ENCODE measurements around the gene CD244.
"Not testable (repeated sequence)": the region's sequence is repeated elsewhere in the genome, so short reads cannot be mapped to it uniquely, and the experiment has no call there.

The CD244 gene, protein sequence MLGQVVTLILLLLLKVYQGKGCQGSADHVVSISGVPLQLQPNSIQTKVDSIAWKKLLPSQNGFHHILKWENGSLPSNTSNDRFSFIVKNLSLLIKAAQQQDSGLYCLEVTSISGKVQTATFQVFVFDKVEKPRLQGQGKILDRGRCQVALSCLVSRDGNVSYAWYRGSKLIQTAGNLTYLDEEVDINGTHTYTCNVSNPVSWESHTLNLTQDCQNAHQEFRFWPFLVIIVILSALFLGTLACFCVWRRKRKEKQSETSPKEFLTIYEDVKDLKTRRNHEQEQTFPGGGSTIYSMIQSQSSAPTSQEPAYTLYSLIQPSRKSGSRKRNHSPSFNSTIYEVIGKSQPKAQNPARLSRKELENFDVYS

DNA sequence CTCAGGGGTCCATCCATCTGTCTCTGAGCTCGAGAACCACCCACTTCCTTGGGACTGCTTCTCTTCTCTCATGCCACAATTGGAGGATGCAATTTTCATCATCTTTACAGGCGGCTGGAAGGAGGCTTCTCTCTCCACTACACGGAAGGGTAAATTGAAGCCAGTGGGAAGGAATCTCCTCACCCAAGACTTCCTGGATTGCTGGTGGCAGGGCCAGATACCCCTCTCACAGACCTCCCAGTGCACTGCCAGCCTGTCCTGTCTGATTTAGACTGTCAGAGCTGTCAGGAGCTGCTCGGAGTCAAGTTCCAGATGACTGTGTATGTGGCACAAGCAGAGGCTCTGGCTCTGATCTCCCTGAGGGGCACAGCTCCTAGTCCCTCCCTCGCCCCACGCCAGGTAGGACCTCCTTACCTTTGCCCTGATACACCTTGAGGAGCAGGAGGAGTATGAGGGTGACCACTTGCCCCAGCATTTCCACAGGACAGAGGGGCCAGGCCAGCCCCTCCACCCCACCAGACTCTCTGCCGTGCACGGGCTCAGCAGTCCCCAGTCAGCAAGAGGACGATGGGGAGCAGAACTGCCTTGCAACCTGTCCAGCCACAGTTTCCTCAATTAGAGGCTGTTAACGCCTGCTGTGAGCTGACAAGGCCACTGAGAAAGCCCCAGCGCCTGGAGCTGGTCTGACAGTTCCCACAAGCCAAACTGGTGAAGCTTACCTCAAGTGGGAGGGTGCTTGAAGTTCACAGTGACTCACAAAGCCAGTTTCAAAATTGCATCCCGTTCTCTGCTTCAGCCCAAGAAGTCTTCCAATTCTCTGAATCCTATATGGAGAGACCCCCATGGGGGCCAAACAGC is at the start of gene CD244:
CD244 (minus strand) TSS at position 685 of the 858 bp plus-strand sequence; CDS start at position 475, 210 bp downstream.
- peak; percentile 28 for DNase-seq

DNA sequence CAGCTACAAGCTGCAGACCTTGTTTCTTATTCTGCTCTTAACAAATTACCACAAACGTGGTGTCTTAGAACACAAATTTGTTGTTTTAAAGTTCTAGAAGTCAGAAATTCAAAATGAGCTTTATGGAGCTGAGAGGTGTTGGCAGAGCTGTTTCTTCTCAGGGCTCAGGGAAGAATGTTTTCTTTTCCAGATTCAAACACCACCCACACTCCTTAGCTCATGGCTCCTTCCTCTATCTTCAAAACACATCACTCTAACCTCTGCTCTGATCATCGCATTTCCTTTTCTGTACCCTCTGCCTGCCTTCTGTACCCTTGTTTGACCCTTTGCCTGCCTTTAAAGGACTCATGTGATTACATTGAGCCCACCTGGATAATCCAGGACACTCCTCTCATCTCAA is 49.2 kb upstream of the CD244 start:
- DNase-seq = no peak

DNA sequence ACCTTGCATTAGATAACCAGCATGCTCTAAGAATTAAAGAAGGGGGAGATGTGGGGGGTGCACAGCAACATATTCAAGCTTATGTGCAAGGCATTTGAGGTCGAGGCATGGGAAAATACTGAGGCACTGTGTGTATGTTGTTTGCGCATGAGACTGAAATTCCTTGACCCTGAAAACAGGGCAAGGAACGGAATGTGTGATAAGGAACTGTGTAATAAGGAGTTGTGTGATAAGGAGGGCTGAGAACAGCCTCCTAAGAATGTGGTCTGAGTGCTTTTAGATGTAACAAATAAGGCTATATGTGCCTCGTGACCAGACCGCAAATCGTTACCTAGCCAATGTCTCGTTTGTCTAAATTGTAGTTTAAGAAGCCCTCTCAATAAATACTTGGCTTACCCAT is 48.8 kb upstream of the CD244 start:
- DNase-seq = no peak

DNA sequence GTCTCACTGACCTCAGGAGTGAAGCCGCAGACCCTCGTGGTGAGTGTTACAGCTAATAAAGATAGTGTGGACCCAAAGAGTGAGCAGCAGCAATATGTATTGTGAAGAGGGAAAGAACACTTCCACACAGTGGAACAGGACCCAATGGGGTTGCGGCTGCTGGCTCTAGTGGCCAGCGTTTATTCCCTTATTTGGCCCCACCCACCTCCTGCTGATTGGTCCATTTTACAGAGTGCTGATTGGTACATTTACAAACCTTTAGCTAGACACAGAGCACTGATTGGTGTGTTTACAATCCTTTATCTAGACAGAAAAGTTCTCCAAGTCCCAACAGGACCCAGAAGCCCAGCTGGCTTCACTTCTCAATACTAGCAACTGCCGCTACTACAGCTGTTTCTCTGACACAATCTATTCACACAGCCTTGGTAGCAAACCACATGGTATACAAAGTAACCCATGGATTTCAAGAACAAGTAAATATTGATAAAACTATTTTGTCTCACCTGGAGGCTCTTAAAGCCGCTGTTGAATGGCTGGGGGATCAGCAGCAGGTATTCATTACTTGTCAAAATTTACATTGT is 47.6 kb upstream of the CD244 start:
- DNase-seq = no peak

DNA sequence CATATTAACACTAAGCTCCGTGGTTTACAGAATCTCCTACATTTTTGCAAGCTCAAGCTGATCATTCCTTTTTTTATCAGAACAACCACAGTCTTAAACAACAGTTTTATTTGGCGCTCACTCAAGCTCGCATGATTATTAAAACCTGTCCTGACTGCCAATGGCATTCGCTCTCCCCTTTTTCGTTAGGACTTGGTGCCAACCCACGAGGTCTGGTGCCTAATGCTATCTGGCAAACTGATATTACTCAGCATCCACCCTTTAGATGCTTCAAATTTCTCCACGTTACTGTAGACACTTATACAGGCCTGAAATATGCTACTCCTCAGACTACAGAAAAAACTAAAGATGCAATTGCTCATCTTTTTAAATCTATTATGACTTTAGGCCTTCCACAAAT is 45.3 kb upstream of the CD244 start:
- DNase-seq = no peak

DNA sequence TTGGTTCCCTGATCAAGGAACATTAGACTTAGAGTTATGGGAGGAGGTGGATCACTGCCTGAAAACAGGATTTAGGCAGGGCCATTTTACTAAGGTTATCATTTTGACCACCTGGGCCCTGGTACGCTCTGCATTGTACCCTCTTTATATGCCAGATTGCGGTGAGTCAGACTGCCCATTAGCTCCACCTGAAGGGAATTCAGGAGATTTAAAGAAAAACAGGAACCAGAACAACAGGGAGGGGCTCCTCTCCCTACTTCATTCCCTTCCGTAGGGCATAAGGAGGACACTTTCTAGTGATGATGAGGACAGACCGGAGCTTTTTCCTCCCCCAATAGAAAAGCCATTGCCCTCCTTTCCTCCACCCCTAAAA is 42.9 kb upstream of the CD244 start:
- DNase-seq = no peak

DNA sequence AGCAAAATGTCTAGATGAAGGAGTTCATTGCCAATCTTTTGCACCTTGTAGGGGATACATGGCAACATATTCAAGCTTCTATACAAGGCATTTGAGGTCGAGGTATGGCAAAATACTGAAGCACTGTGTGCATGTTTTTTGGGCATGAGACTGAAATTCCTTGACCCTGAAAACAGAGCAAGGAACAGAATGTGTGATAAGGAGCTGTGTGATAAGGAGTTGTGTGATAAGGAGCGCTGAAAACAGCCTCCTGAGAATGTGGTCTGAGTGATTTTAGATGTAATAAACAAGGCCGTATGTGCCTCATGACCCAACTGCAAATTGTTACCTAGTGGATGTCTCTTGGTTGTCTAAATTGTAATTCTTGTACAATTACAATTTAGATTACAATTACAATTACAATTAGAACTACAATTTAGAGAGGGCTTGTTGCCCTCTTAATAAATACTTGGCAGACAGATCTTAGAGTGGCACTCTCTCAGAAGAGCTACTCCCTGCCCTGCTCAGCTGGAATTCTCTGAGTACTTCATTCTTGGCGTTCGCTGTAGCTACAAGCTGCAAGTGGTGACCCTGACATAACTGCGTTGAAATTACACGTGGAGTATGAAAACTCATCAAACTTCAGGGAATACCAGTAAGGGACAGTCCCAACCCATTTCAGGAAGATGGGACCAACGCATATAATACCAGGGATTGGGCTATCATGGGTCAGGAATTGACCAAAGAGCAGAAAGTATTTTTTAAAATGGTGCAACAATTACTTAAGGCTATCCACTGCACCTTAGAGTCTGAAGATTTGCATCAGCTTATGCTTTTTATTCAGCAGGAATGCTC is 42.3 kb upstream of the CD244 start:
- no peak for DNase-seq

DNA sequence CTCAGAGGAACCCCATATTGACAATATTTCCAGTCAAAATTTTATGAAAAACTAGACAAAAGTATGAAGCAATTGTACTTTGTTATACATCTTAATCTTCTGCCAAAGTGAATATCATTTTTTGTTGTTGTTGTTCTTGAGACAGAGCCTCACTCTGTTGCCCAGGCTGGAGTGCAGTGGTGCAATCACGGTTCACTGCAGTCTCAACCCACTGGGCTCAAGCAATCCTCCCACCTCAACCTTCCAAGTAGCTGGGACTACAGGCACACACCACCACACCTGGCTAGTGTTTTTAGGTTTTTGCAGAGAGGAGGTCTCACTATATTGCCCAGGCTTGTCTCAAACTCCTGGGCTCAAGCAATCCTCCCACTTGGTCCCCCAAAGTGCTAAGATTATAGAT is 39.6 kb upstream of the CD244 start:
- not testable (repeated sequence) for DNase-seq

DNA sequence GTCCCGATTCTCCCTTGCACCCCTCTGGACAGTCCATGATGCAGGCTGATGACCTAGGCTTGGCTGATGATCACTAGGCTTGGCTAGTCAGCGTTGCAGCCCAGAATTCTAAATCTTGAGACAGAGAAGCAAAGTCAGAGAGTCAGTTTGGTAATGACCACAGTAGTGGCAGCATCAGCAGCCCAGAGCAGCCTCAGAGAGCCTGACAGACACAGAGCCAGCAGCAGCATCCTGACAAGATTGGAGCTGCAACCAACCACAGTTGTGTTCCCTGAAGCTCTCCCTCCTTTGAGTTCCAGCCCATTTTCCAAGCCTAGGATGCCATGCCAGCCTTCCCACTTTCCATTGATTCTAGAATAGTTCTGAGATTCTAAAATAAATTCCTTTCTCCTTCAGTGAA is 39.1 kb upstream of the CD244 start:
- DNase-seq = no peak

DNA sequence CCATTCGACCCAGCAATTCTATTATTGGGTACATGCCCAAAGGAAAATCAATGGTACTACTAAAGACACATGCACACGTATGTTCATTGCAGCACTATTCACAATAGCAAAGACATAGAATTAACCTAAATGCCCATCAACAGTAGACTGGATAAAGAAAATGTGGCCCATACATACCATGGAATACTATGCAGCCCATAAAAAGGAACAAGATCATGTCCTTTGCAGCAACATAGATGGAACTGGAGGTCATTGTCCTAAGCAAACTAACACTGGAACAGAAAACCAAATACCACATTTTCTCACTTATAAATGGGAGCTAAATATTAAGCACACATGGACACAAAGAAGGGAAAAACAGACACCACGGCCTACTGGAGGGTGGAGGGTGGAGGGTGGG is 38.0 kb upstream of the CD244 start:
- not testable (repeated sequence) for DNase-seq

DNA sequence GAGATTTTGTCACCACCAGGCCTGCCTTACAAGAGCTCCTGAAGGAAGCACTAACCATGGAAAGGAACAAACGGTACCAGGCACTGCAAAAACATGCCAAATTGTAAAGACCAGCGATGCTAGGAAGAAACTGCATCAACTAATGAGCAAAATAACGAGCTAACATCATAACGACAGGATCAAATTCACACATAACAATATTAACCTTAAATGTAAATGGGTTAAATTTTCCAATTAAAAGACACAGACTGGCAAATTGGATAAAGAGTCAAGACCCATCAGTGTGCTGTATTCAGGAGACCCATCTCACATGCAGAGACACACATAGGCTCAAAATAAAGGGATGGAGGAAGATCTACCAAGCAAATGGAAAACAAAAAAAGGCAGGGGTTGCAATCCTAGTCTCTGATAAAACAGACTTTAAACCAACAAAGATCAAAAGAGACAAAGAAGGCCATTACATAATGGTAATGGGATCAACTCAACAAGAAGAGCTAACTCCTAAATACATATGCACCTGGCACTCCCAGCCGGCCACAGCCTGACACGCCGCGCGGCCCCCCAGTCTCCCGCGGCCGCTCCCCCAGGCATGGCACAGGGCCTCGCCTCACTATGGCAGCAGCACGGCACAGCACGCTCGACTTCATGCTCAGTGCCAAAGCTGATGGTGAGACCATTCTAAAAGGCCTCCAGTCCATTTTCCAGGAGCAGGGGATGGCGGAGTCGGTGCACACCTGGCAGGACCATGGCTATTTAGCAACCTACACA is 31.9 kb upstream of the CD244 start:
- not testable (repeated sequence) for DNase-seq

DNA sequence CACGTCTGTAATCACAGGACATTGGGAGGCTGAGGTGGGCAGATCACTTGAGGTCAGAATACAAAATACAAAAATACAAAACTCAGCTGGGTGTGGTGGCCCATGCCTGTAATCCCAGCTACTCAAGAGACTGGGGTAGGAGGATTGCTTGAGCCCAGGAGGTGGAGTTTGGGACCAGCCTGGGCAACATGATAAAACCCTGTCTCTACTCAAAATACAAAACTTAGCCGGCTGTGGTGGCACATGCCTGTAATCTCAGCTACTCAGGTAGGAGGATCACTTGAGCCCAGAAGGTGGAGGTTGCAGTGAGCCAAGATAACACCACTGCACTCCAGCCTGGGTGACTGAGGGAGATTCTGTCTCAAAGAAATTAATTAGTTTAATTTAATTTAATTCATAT is 28.8 kb upstream of the CD244 start:
- no peak for DNase-seq

DNA sequence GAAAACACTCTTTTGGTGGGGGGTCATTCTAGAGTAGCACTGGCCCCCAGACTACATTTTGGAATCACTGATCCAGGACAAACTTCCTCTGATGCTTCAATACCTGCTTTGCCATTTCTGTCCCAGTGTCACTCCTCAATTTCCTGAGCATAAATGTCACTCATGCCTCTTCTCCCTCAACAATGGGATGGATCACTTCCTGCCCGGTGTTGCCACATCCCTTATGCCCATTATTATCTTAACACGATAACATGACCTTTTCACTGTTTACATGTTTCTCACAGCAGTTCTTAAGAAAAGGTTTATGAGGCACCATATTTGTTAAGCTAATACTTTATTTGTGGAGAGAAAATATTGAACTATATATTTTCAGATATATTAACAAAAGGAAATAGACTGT is 26.2 kb upstream of the CD244 start:
- DNase-seq = no peak

DNA sequence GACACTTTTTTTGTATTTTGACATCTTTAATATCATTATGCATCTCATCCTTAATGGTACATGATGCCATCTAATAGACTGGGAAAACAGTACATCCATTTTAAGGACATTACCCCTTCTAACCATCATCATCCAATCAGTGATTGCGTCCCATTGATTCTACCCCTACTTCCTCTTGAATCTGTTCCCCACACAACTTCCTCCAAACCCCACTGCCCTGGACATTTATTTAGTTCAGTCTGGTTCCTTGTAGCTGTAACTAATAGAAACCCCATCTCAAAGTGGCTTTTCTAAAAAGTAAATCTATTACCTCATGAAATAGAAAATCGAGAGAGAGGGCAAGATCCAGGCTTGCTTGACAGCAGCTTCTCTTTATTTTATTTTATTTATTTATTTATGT is 24.4 kb upstream of the CD244 start:
- DNase-seq = no peak

DNA sequence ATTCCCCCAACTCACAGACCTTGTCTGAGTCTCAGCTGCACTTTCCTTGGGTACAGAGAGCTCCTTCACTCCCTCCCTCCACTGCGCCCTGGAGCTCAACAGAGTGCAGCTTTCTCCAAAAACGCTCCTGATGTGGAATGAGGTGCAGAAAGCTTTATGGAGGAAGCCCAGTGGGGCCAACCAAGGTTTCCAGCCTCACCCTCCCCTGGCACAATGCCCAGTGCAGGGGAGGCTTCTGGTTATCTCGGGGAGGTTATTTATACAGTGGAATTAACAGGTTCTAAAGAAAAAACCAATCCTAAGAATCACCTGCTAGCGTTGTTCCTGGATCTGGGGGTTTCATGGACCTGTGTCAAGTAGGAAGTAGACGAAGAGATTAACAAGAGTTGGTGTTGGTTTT is 22.4 kb upstream of the CD244 start, which contains the start of gene ITLN1:
ITLN1 (minus strand) TSS at position 139 of the 400 bp plus-strand sequence. CDS start 303 bp downstream, outside the sequence.
- no peak for DNase-seq

DNA sequence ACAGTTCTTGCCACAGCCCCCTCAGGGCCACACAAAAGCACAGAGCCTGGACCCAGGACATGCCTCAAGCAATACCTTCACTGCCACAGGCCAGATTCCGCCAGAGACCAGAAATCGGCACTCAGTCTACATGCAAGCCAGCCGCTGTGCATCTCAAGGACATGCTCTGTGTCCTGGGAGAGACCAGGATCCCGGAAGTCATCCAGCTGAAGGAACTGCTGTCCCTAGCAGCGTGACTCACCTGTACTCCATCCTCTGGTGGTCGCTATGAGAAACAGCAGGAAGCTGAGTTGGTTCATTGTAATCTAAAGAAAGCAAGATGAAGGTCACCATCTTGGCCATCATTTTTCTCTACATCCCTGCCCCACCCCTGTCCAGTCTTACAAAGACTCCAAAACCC is 21.9 kb upstream of the CD244 start:
- no peak for DNase-seq

DNA sequence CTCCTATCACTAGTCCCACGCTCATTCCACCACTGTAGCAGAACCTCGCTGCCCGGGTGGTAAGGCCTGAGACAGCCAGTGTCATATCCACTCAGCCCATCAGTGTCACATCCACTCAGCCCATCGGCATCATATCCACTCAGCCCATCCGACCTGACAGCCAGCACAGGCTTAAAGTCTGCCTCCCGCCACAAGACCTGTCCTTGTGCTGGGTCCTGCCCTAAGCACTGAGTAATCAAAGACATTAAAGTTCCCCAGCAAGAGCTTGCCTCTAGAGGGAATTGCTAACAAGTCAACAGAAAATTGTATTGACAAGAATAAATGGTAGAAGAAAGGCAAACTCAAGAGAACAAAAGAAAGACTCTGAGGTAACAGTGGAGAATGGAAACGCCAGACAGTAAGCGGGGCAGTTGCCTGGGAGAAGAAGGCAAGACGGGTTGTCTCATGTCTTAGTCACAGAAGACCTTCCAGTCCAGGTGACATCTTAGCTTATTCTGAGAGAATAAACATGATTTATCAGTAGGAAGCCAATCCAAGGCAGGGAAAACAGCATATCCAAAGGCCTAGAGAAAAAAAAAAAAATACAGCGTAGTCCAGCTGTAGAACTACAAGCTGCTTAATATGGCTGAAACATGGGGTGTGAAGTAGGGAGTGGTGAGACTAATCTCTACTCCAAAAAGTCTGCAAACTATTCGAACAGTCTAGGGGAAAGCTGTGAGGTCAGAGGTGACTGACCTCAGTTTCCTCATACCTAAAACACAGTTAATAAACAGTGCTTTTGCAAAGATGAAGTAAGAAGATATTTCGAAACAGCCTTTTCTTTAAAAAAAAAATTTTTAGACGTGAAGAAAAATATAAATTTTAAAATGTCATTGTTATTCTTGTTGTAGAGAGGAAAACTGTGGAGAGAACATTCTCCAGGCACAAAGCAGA is 21.2 kb upstream of the CD244 start:
- DNase-seq = no peak

DNA sequence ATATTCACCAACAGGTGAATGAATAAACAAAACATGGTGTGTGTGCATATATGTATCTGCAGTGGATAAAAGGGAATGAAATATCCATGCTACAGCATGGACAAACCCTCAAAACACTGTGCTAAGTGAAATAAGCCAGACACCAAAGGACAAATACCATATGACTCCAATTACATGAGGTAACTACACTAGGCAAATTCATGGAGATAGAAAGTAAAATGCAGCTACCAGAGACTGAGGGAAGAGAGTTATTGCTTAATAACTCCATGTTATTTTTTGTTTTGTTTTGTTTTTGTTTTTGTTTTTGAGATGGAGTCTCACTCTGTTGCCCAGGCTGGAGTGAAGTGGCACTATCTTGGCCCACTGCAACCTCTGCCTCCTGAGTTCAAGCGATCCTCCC is 19.9 kb upstream of the CD244 start:
- DNase-seq = no peak

DNA sequence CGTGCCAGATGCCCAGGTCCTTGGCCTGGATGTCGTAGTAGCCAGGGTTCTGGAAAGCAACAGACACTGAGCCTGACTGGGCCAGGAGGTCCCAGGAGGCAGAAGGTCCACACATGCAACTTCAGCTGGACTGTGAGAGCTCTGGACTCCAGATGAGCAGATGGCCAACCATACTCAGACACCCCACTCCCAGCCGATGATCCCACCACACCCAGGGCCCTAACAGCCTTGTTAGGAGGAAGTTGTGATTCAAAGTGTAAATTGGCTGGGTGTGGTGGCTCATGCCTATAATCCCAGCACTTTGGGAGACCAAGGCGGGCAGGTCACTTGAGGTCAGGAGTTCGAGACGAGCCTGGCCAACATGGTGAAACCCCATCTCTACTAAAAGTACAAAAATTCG is 18.6 kb upstream of the CD244 start:
- not testable (repeated sequence) for DNase-seq

DNA sequence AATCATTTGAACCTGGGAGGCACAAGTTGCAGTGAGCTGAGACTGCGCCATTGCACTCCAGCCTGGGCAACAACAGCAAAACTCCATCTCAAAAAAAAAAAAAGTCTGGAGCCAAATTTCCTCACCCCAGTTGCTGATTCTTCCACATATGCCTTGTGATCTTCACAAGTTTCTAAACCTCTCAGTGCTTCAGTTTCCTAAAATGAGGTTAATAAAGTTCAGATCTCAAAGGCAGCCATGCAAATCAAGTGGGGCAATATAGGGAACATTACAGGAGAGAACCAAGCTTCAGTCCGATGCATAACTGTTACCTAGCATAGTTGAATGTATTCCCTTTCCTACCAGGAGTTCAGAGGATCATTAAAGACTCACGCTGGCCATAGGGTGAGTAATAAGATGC is 17.5 kb upstream of the CD244 start:
- no peak for DNase-seq

DNA sequence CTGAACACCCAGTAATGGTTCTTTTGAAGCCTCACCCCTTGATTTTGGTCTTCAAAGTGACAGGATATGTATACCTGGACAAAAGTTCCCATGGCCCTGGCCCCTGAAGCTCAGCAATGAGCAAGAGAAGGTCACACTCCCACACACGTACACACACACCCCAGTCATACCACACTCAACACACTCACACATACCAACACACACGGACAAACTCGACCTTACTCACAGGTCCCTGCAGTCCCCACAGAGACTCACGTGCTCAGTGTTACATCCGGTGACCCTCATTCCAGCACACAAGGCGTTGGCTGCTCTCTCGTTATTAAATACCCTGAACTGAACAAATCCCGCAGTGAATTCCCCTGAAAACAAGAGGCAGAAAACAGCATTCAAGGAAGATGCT is 16.4 kb upstream of the CD244 start:
- DNase-seq = no peak

All from femur (tissue), 1 donor.